ENCODE data around the gene MAGEA6.
"Not testable (repeated sequence)": the region's sequence is repeated elsewhere in the genome, so short reads cannot be mapped to it uniquely, and the experiment has no call there.

MAGEA6 gene

GRCh38 chrX:152769549-152770289 is at the start of gene MAGEA6:
MAGEA6 (minus strand) TSS chrX:152769689; CDS start chrX:152767650, 2,039 bp downstream.
- DNase-seq, result not testable (repeated sequence)

- DNase-seq, result no peak
These were observed 49.8 kb upstream of the MAGEA6 start for GRCh38 chrX:152819266-152819665.

- DNase-seq, result no peak
These were observed 48.9 kb upstream of the MAGEA6 start for GRCh38 chrX:152818356-152818755.

- DNase-seq, result peak; percentile 7
These were observed 47.7 kb upstream of the MAGEA6 start for GRCh38 chrX:152817078-152817764.

- no peak for DNase-seq
These were observed 44.6 kb upstream of the MAGEA6 start for GRCh38 chrX:152814048-152814447.

- no peak for DNase-seq
These were observed 43.7 kb upstream of the MAGEA6 start for GRCh38 chrX:152813206-152813605.

GRCh38 chrX:152810403-152810802 is 40.9 kb upstream of the MAGEA6 start:
- no peak for DNase-seq

- no peak for DNase-seq
These were observed 36.5 kb upstream of the MAGEA6 start for GRCh38 chrX:152806035-152806434.

GRCh38 chrX:152798945-152799344 is 29.5 kb upstream of the MAGEA6 start:
- no peak for DNase-seq

- not testable (repeated sequence) for DNase-seq
These were observed 17.6 kb upstream of the MAGEA6 start for GRCh38 chrX:152787062-152787461.

GRCh38 chrX:152766562-152766961 is 2.9 kb downstream of the MAGEA6 start:
- not testable (repeated sequence) for DNase-seq

- DNase-seq, result not testable (repeated sequence)
These were observed 7.9 kb downstream of the MAGEA6 start for GRCh38 chrX:152761582-152761981.

GRCh38 chrX:152759544-152759943 is 9.9 kb downstream of the MAGEA6 start:
- not testable (repeated sequence) for DNase-seq

GRCh38 chrX:152758918-152759317 is 10.6 kb downstream of the MAGEA6 start, which contains the start of gene CSAG3:
CSAG3 (plus strand) TSS chrX:152759218.
- not testable (repeated sequence) for DNase-seq

- DNase-seq, result not testable (repeated sequence)
These were observed 14.6 kb downstream of the MAGEA6 start for GRCh38 chrX:152754871-152755270.

GRCh38 chrX:152753686-152754650 is 15.5 kb downstream of the MAGEA6 start, which contains the start of gene MAGEA2:
MAGEA2 (minus strand) TSS chrX:152753842; CDS start chrX:152751363, 2,479 bp downstream.
- DNase-seq, result not testable (repeated sequence)

- DNase-seq, result no peak
These were observed 30.9 kb downstream of the MAGEA6 start for GRCh38 chrX:152738560-152738959.

- DNase-seq, result not testable (repeated sequence)
These were observed 33.0 kb downstream of the MAGEA6 start for GRCh38 chrX:152736528-152736927.

GRCh38 chrX:152735860-152736511 is 33.5 kb downstream of the MAGEA6 start:
- DNase-seq, result no peak

- no peak for DNase-seq
These were observed 34.4 kb downstream of the MAGEA6 start for GRCh38 chrX:152735101-152735500.

GRCh38 chrX:152734143-152734858 is 35.2 kb downstream of the MAGEA6 start:
- not testable (repeated sequence) for DNase-seq

All from NCI-H510A treated with DMSO at 0.1 percent for 48 hours (cell line).